Endothelial cell of umbilical vein (primary cell): ENCODE measurements around the gene SETD3. TPM values are rescaled to one million over a fixed set of nuclear protein-coding genes. Genes with fewer than 3 reads are reported as not detected.

Experiments used
- BruUV-seq: library from RNA; stranded (reverse); fragments of 400-500 nt; replicated peaks from 2 replicates; lab custom pipeline; 2021; lab: Mats Ljungman, UMichigan
- CTCF ChIA-PET: fragments of 300-600, 350-600 bp; sonication (Branson Sonifier 250); formaldehyde crosslinking; loops from one replicate; lab custom pipeline; 2021; ENCODE audit warnings: antibody characterized with exemption, inconsistent platforms; lab: Charles Lee
- POLR2A ChIA-PET: fragments of 300-600, 350-600 bp; sonication (Branson Sonifier 250); formaldehyde crosslinking; loops from one replicate; lab custom pipeline; 2021; ENCODE audit warnings: antibody characterized with exemption, inconsistent platforms; lab: Charles Lee
- DNase-seq: peaks from one replicate; pipeline ENCODE4 v3.0.0-alpha.2; 2011; ENCODE audit warnings: low read depth, low spot score
- FAIRE-seq: peaks from 2 replicates; lab custom pipeline; 2011; peaks lifted over from hg19 to GRCh38; lab: Jason Lieb, UNC
- H2AFZ ChIP-seq: 2 replicates; pipeline ENCODE4 v1.6.0; 2012; ENCODE audit warnings: low read depth, low read length, control low read depth, inconsistent platforms
- H3K27ac ChIP-seq: 2 replicates; pipeline ENCODE4 v1.5.1; 2011; ENCODE audit warnings: low read depth, mild to moderate bottlenecking, control low read depth, low read length, moderate library complexity; ENCODE audit not compliant: insufficient read depth
- H3K27me3 ChIP-seq, 2 experiments: 2 replicates each; pipeline versions ENCODE4 v1.6.0 to v1.6.1; 2011; ENCODE audit warnings: low read length in 2 of 2, mixed read lengths in 1 of 2; ENCODE audit not compliant: control insufficient read depth in 2 of 2, insufficient read depth in 2 of 2
- H3K36me3 ChIP-seq, 2 experiments: 2 replicates in 1 of 2; 3 replicates in 1 of 2; pipeline ENCODE4 v1.5.1; 2011; ENCODE audit warnings: low read length in 2 of 2, mild to moderate bottlenecking in 1 of 2, moderate library complexity in 1 of 2; ENCODE audit not compliant: control insufficient read depth in 2 of 2, insufficient read depth in 2 of 2; ENCODE audit errors: extremely low read depth in 1 of 2
- H3K4me1 ChIP-seq: 3 replicates; pipeline ENCODE4 v1.5.1; 2011; ENCODE audit warnings: mild to moderate bottlenecking, low read length; ENCODE audit not compliant: control insufficient read depth, insufficient read depth; ENCODE audit errors: extremely low read depth
- H3K4me2 ChIP-seq: 2 replicates; pipeline ENCODE4 v1.6.1; 2011; ENCODE audit warnings: low read length, control low read depth, mixed read lengths; ENCODE audit not compliant: insufficient read depth
- H3K4me3 ChIP-seq, 3 experiments: fragments of 200-600 bp in 1 of 3; sonication (generic), shearing (Covaris generic) in 1 of 3; replicated peaks in 1 of 3; 2 replicates each; pipeline ENCODE4 v1.5.1; 2011 to 2016; ENCODE audit warnings: control low read depth in 3 of 3, low read length in 3 of 3, mild to moderate bottlenecking in 2 of 3, inconsistent platforms in 1 of 3, low read depth in 1 of 3, moderate library complexity in 1 of 3; ENCODE audit not compliant: insufficient read depth in 1 of 3
- H3K79me2 ChIP-seq: 2 replicates; pipeline ENCODE4 v1.6.0; 2012; ENCODE audit warnings: low read length, inconsistent platforms; ENCODE audit not compliant: control insufficient read depth, insufficient read depth
- H3K9ac ChIP-seq: replicated peaks from 2 replicates; pipeline ENCODE3; 2011; ENCODE audit warnings: low read length, control low read depth; ENCODE audit not compliant: insufficient read depth; ENCODE audit errors: extremely low read depth
- H3K9me1 ChIP-seq: replicated peaks from 3 replicates; pipeline ENCODE4 v1.6.0; 2011; ENCODE audit warnings: mild to moderate bottlenecking, low read length; ENCODE audit not compliant: control insufficient read depth, insufficient read depth; ENCODE audit errors: extremely low read depth
- H3K9me3 ChIP-seq: replicated peaks from 2 replicates; pipeline ENCODE4 v1.5.1; 2012; ENCODE audit warnings: low read length, inconsistent platforms; ENCODE audit not compliant: control insufficient read depth, insufficient read depth
- H4K20me1 ChIP-seq: replicated peaks from 2 replicates; pipeline ENCODE3; 2011; ENCODE audit warnings: mild to moderate bottlenecking, low read length; ENCODE audit not compliant: control insufficient read depth, insufficient read depth; ENCODE audit errors: extremely low read depth
- CTCF ChIP-seq, 2 donors: IDR thresholded peaks; 1 replicate in 1 of 2; 2 replicates in 1 of 2; pipeline ENCODE4 v1.5.1; 2011; ENCODE audit warnings: low read length in 2 of 2, mild to moderate bottlenecking in 2 of 2, moderate library complexity in 2 of 2, control low read depth in 1 of 2, inconsistent platforms in 1 of 2, low read depth in 1 of 2; ENCODE audit not compliant: insufficient read depth in 1 of 2; ENCODE audit errors: extremely low read depth in 1 of 2
- EZH2 ChIP-seq: IDR thresholded peaks from 2 replicates; pipeline ENCODE4 v1.6.1; 2012; ENCODE audit warnings: borderline replicate concordance, low read depth, mild to moderate bottlenecking, moderate library complexity, low read length, inconsistent platforms; ENCODE audit not compliant: severe bottlenecking
- FOS ChIP-seq: IDR thresholded peaks from 2 replicates; pipeline ENCODE4 v1.6.1; 2011; ENCODE audit warnings: mild to moderate bottlenecking, low read length, moderate library complexity, borderline replicate concordance; ENCODE audit not compliant: insufficient read depth
- GATA2 ChIP-seq: IDR thresholded peaks from 2 replicates; pipeline ENCODE4 v1.7.0; 2011; ENCODE audit warnings: low read depth, mild to moderate bottlenecking, moderate library complexity, mixed read lengths, low read length; ENCODE audit not compliant: insufficient read length, insufficient read depth
- JUN ChIP-seq: IDR thresholded peaks from 2 replicates; pipeline ENCODE4 v1.6.1; 2011; ENCODE audit warnings: borderline replicate concordance, low read depth; ENCODE audit not compliant: insufficient read length, insufficient read depth
- MAX ChIP-seq: IDR thresholded peaks from 2 replicates; pipeline ENCODE4 v1.6.1; 2011; ENCODE audit not compliant: insufficient read depth, insufficient read length
- MYC ChIP-seq: IDR thresholded peaks from one replicate; pipeline ENCODE4 v1.6.1; 2011; ENCODE audit warnings: mild to moderate bottlenecking, low read depth, low read length
- POLR2A ChIP-seq: IDR thresholded peaks from 2 replicates; pipeline ENCODE4 v1.6.1; 2012; ENCODE audit warnings: low read depth, mild to moderate bottlenecking, control low read depth, low read length
- POLR2AphosphoS5 ChIP-seq: IDR thresholded peaks from 2 replicates; pipeline ENCODE4 v1.6.1; 2012; ENCODE audit warnings: low read depth, mild to moderate bottlenecking, control low read depth, low read length, moderate library complexity; ENCODE audit not compliant: insufficient read depth
- dilution Hi-C: fragments of 300-500 bp; cut with MboI; formaldehyde crosslinking; loops from one replicate; pipeline ENCODE4 v1.15.0; 2019; ENCODE audit warnings: low sequenced_read_pairs; ENCODE audit not compliant: extremely low pct_ligation_motif_present
- intact Hi-C: fragments of 100-400 bp; cut with micrococcal nuclease; formaldehyde crosslinking; loops from one replicate; pipeline ENCODE4 v1.10.0; 2022
- polyA plus RNA-seq, 4 experiments: library from polyadenylated mRNA; depleted of rRNA in 3 of 4; stranded (reverse) in 3 of 4; unstranded in 1 of 4; fragments of >200 nt; gene quantifications; 2 replicates each; pipeline versions ENCODE4 v1.2.1 to v1.2.3, GENCODE V29; 2011 to 2012; ENCODE audit warnings: missing spikeins in 1 of 4
- total RNA-seq: library from RNA; stranded (reverse); gene quantifications from 2 replicates; pipeline ENCODE4 v1.2.3, GENCODE V29; 2021

Gene SETD3
- total and polyA plus RNA-seq, 2 donors (not counting 3 experiments of a cell fraction or from before 2014, with no cell fraction given), result 18.1 to 53.1 TPM

GRCh38 chr14:99360774-99361595, 119.7 kb downstream of the SETD3 start:
- intact Hi-C loops, result no loop called here
- BruUV-seq, result no TSS peak
- Histone ChIP-seq H3K4me3 (no peak overlapping the region), H3K4me2 (no peak overlapping the region), H3K9me3 (no peaks in the 10 kb centered on the region), H3K36me3 (no peaks in the 10 kb centered on the region), H4K20me1 (no peaks in the 10 kb centered on the region), H2AFZ (no peak overlapping the region), H3K27ac (no peak overlapping the region), H3K79me2 (no peaks in the 10 kb centered on the region), H3K4me1 (no peaks in the 10 kb centered on the region), H3K9me1 (no peaks in the 10 kb centered on the region), H3K27me3 (no peaks in the 10 kb centered on the region), H3K9ac (no peak overlapping the region)
- ChIA-PET CTCF (interaction anchor here (1.5 kb wide), 1 partner anchor 28 kb away, joined by 4 read pairs; no protein-coding TSS in a partner anchor), POLR2A (no interaction called here)
- TF ChIP-seq JUN (no peak), MAX (no peak), CTCF (IDR thresholded peaks at IDR 0.05; ENCODE audit: extremely low read depth in 1 of 2, insufficient read depth in 1 of 2, low read depth in 1 of 2, low read length in 2 of 2) (no peak), POLR2A (no peak), POLR2AphosphoS5 (no peak), FOS (no peak), EZH2 (no peak), GATA2 (no peak), MYC (no peak)
- DNase-seq (no peak), FAIRE-seq (no peak)
- dilution Hi-C loops, result no loop called here
